AG04449 (cell line): ENCODE measurements around the gene LACTBL1.

Experiments used
- CTCF ChIA-PET: fragments of 350-600 bp; formaldehyde crosslinking; extraction: SDS; loops from one replicate; lab custom pipeline; 2021; ENCODE audit warnings: antibody characterized with exemption; lab: Yijun Ruan, JAX
- POLR2A ChIA-PET: fragments of 400-600, 350-600 bp; formaldehyde crosslinking; extraction: SDS; loops from one replicate; lab custom pipeline; 2020; ENCODE audit warnings: antibody characterized with exemption, inconsistent platforms; lab: Yijun Ruan, JAX
- DNase-seq: peaks from one replicate; pipeline ENCODE4 v3.0.0-alpha.2; 2010; ENCODE audit warnings: low read depth, low spot score
- H3K4me3 ChIP-seq: 2 replicates; pipeline ENCODE4 v1.5.1; 2011; ENCODE audit warnings: low read depth, mild to moderate bottlenecking, control low read depth, low read length
- TF ChIP-seq, protein P1 (sequence below): IDR thresholded peaks from one replicate; pipeline ENCODE4 v1.5.1; 2011; ENCODE audit warnings: mild to moderate bottlenecking, moderate library complexity, low read length, control low read depth, inconsistent platforms; ENCODE audit not compliant: insufficient read depth; ENCODE audit errors: missing control alignments

LACTBL1 gene

DNA sequence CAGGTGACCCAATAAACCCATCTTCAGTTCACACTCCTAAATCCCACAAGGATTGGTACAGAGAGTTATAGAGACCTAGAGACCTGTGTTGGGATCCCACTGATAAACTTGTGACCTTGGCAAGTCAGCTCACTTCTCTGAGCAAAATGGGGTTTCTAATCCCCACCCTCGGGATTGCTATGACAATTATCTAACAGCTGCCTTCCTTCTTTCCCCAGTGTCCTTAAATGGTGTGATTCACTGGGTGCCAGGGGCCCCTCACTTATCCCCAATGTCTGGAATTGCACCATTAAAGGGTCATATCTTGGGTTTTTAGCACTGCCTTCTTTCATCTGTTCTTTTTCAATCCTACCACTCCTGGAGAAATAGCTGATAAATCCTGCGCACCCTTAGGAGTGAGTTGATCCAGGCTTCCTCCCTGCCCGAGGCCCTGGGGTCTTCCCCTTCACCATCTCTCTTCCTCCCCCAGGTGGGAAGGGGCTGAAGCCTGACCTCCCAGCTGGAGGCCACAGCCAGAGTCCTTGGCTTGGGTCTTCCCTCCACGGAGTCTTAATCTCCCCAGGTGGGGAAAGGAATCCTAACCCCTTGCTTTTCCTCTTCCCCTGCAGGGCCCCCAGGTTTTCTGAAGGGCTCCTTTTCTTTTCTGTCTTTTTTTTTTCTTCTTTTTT lies 39.7 kb downstream of the LACTBL1 start:
- TF ChIP-seq, protein P1, sequence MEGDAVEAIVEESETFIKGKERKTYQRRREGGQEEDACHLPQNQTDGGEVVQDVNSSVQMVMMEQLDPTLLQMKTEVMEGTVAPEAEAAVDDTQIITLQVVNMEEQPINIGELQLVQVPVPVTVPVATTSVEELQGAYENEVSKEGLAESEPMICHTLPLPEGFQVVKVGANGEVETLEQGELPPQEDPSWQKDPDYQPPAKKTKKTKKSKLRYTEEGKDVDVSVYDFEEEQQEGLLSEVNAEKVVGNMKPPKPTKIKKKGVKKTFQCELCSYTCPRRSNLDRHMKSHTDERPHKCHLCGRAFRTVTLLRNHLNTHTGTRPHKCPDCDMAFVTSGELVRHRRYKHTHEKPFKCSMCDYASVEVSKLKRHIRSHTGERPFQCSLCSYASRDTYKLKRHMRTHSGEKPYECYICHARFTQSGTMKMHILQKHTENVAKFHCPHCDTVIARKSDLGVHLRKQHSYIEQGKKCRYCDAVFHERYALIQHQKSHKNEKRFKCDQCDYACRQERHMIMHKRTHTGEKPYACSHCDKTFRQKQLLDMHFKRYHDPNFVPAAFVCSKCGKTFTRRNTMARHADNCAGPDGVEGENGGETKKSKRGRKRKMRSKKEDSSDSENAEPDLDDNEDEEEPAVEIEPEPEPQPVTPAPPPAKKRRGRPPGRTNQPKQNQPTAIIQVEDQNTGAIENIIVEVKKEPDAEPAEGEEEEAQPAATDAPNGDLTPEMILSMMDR, result no peak
- CTCF ChIA-PET, result interaction anchor here (0.8 to 11.3 kb wide), 9 partner anchors 12 to 261 kb away, joined by 3 to 307 read pairs (median 3); no protein-coding TSS in a partner anchor
- POLR2A ChIA-PET, result no interaction called here
- no peak overlapping the region for H3K4me3 ChIP-seq
- no peak for DNase-seq

DNA sequence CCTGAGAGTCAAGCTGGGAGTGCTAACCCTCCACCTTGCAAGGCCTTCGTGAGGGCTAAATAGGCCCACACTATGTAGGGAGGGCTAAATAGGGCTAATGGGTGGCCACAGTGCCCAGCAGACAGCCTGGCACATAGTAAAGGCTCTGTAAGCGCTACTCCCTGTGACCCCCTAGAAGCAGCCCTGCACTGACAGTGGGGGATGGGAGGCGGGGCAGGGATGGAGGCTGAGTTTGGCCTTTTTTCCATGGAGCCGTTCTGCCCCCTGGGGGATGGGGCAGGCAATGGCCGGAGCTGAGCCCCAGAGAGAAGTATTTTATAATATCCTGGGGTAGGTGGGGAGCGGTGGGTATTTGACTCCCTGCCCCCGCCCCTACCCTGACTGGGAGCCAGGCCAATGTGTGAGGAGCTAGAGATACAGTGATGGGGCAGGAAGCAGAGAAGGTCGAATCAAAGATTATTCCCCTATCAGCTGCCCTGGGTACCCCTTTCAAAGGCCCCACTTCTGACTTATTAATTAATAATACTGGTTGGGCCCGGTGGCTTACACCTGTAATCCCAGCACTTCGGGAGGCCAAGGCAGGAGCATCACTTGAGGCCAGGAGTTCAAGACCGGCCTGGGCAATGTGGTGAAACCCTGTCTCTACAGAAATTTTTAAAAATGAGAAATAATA lies 42.3 kb downstream of the LACTBL1 start:
- no peak overlapping the region for H3K4me3 ChIP-seq
- TF ChIP-seq, protein P1, result peak; percentile 81
- CTCF ChIA-PET, result interaction anchor here (0.7 to 11.3 kb wide), 34 partner anchors 9 to 510 kb away, joined by 3 to 307 read pairs (median 5); no protein-coding TSS in a partner anchor
- no peak for DNase-seq
- POLR2A ChIA-PET, result no interaction called here

DNA sequence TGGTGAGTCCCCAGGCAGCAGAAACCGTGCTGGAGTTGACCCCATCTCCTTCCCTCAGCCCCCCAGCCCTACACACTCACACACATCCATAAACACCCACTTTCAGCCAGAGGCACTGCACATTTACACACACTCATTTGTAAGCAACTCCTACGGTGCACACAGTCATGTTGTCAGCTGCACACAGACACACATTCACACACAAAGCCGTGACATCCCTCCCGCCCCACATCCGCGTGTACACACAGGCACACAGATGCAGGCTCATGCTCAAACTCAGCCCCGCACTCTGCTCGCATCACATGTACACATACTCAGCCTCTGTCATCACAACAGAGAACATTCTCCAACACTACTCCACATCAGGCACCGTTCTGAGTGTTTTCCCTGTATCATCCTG lies 47.6 kb downstream of the LACTBL1 start:
- ChIA-PET CTCF (interaction anchor here (1.1 kb wide), 1 partner anchor 221 kb away, joined by 3 read pairs; no protein-coding TSS in a partner anchor), POLR2A (no interaction called here)
- no peak overlapping the region for H3K4me3 ChIP-seq
- TF ChIP-seq, protein P1, result no peak
- DNase-seq, result no peak

DNA sequence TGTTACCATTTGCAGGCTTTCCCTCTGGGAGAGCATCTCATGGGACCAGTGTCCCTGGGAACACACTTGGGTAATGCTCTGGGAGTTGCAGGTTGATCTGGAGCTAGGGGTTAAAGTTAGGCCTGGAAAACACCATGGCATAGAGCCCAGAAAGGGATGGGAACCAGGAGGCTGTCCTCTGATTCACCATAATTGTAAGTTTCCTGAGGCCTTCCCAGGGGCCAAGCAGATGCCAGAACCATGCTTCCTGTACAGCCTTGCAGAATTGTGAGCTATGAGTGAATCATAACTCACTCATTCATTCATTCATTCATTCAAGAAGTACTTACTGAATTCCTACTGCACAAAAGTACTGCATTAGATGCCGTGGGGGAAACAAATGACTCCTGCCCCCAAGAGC lies 50.0 kb downstream of the LACTBL1 start:
- CTCF ChIA-PET, result interaction anchor here (1.1 to 9.2 kb wide), 2 partner anchors 220 to 248 kb away, joined by 3 to 74 read pairs; no protein-coding TSS in a partner anchor

DNA sequence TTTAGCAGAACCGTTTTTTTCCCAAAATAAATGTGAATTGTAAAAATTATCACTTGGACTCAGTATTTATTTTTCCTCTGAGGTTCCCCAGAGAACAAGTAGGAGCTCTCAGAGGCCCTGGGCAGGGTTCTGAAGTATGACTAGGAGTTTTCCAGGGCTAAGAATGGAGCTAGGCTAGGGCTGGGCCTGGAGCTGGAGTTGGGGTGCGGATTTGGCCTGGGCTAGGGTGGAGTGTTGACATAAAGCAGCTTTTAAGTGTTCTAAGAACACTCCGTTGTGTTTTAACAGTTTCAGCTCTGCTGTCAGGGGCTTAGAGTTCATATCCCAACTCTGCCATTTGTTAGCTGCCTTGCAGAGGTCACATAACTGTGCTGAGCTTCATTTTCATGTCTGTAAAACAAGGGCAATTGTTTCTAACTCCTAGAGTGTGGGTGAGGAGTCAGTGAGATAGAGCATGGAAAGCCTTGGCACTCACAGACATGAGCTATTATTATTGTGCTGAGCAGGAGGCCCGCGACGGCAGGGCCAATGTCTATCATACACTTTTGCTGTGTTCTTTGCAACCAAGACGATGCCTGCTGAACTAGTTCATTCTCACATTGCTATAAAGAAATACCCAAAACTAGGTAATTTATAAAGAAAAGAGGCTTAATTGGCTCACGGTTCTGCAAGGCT lies 51.1 kb downstream of the LACTBL1 start:
- DNase-seq, result no peak
- TF ChIP-seq, protein P1, result no peak
- H3K4me3 ChIP-seq, result no peak overlapping the region
- CTCF ChIA-PET, result interaction anchor here (0.7 to 9.2 kb wide), 7 partner anchors 8 to 248 kb away, joined by 3 to 74 read pairs (median 5); no protein-coding TSS in a partner anchor
- POLR2A ChIA-PET, result no interaction called here

More for the DNA sequence above, 50.0 kb downstream of the LACTBL1 start:
- H3K4me3 ChIP-seq, result no peak overlapping the region
- POLR2A ChIA-PET, result no interaction called here
- TF ChIP-seq, protein P1, result no peak
- no peak for DNase-seq
